GM19351 (cell line): ENCODE measurements around the gene QPRT.
"Not testable (repeated sequence)": the region's sequence is repeated elsewhere in the genome, so short reads cannot be mapped to it uniquely, and the experiment has no call there.

ENCODE experiments used
- ATAC-seq: cut with Tn5 transposase; IDR thresholded peaks from one replicate; pipeline ENCODE4 v1.9.1; 2021; ENCODE audit warnings: mild to moderate bottlenecking, moderate library complexity; ENCODE audit not compliant: unreplicated experiment

QPRT gene

GRCh38 chr16:29689490-29690351 lies 10.7 kb downstream of the QPRT start:
- not testable (repeated sequence) for ATAC-seq

- not testable (repeated sequence) for ATAC-seq
Measured at GRCh38 chr16:29692606-29693005, 13.6 kb downstream of the QPRT start.

- ATAC-seq: no peak
Measured at GRCh38 chr16:29694384-29695195, 15.6 kb downstream of the QPRT start.

- ATAC-seq: not testable (repeated sequence)
Measured at GRCh38 chr16:29695675-29696074, 16.7 kb downstream of the QPRT start.

- no peak for ATAC-seq
Measured at GRCh38 chr16:29696881-29697331, 17.9 kb downstream of the QPRT start.

- ATAC-seq: no peak
Measured at GRCh38 chr16:29697391-29697790, 18.4 kb downstream of the QPRT start.

- no peak for ATAC-seq
Measured at GRCh38 chr16:29698042-29698441, 19.1 kb downstream of the QPRT start.

GRCh38 chr16:29698484-29699323 lies 19.7 kb downstream of the QPRT start:
- ATAC-seq: no peak

GRCh38 chr16:29699324-29700219 lies 20.6 kb downstream of the QPRT start:
- ATAC-seq: no peak

GRCh38 chr16:29700253-29700987 lies 21.4 kb downstream of the QPRT start:
- ATAC-seq: no peak

GRCh38 chr16:29701214-29701555 lies 22.2 kb downstream of the QPRT start:
- ATAC-seq: no peak

GRCh38 chr16:29702269-29702668 lies 23.3 kb downstream of the QPRT start:
- ATAC-seq: peak; percentile 31

- ATAC-seq: no peak
Measured at GRCh38 chr16:29705030-29705429, 26.1 kb downstream of the QPRT start.

GRCh38 chr16:29707160-29707559 lies 28.2 kb downstream of the QPRT start:
- ATAC-seq: not testable (repeated sequence)

- no peak for ATAC-seq
Measured at GRCh38 chr16:29708917-29709600, 30.1 kb downstream of the QPRT start.

- ATAC-seq: not testable (repeated sequence)
Measured at GRCh38 chr16:29709657-29710056, 30.7 kb downstream of the QPRT start.

GRCh38 chr16:29710227-29711219 lies 31.5 kb downstream of the QPRT start:
- ATAC-seq: no peak

- ATAC-seq: no peak
Measured at GRCh38 chr16:29712809-29713208, 33.8 kb downstream of the QPRT start.
